Ovary (tissue), 3 donors: ENCODE results near the gene PSMD2.
"Not testable (repeated sequence)": the region's sequence is repeated elsewhere in the genome, so short reads cannot be mapped to it uniquely, and the experiment has no call there.

Experiments
- EP300 ChIP-seq: sonication (generic); formaldehyde crosslinking; IDR thresholded peaks from one replicate; pipeline ENCODE4 v1.6.1; 2017; ENCODE audit warnings: antibody characterized with exemption
- POLR2A ChIP-seq: fragments of 450-650 bp; IDR thresholded peaks from one replicate; pipeline ENCODE4 v1.6.1; 2017; ENCODE audit warnings: antibody characterized with exemption, mild to moderate bottlenecking, moderate library complexity
- TF ChIP-seq, protein P1 (sequence below), 3 donors: fragments of 450-650 bp in 2 of 3; fragments of 200-600 bp in 1 of 3; IDR thresholded peaks; one replicate each; pipeline versions ENCODE4 v1.5.1 to v1.8.0; 2016 to 2022; ENCODE audit warnings: antibody characterized with exemption in 3 of 3, mild to moderate bottlenecking in 1 of 3
- donor health status: DM: no; HTN: no; CAD: no.

DNA sequence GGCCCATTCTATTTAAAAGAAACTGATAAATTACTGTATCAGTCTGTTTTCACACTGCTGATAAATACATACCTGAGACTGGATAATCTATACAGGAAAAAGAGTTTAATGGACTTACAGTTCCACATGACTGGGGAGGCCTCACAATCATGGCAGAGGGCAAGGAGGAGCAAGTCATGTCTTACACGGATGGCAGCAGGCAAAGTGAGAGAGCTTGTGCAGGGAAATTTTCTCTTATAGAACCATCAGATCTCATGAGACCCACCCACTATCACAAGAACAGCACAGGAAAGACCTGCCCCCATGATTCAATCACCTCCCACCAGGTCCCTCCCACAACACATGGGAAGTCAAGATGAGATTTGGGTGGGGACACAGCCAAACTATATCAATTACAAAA lies 31.8 kb upstream of the PSMD2 start:
- TF ChIP-seq, protein P1, sequence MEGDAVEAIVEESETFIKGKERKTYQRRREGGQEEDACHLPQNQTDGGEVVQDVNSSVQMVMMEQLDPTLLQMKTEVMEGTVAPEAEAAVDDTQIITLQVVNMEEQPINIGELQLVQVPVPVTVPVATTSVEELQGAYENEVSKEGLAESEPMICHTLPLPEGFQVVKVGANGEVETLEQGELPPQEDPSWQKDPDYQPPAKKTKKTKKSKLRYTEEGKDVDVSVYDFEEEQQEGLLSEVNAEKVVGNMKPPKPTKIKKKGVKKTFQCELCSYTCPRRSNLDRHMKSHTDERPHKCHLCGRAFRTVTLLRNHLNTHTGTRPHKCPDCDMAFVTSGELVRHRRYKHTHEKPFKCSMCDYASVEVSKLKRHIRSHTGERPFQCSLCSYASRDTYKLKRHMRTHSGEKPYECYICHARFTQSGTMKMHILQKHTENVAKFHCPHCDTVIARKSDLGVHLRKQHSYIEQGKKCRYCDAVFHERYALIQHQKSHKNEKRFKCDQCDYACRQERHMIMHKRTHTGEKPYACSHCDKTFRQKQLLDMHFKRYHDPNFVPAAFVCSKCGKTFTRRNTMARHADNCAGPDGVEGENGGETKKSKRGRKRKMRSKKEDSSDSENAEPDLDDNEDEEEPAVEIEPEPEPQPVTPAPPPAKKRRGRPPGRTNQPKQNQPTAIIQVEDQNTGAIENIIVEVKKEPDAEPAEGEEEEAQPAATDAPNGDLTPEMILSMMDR (IDR thresholded peaks at IDR 0.05), result not testable (repeated sequence)
- TF ChIP-seq POLR2A, EP300: not testable (repeated sequence)
